ENCODE measurements around the gene IL17RD.

The IL17RD gene

DNA sequence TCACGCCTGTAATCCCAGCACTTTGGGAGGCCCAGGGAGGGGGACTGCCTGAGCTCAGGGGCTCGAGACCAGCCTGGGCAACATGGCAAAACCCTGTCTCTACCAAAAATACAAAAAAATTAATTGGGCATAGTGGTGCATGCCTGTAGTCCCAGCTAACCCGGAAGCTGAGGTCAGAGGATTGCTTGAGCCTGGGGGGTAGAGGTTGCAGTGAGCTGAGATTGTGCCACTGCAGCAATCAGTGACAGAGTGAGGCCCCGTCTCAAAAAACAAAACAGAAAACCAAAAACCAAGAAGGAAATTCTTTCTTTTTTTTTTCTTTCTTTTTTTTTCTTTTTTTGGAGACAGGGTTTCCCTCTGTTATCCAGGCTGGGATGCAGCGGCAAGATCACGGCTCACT lies 101.2 kb downstream of the IL17RD start:
- DNase-seq: no peak

DNA sequence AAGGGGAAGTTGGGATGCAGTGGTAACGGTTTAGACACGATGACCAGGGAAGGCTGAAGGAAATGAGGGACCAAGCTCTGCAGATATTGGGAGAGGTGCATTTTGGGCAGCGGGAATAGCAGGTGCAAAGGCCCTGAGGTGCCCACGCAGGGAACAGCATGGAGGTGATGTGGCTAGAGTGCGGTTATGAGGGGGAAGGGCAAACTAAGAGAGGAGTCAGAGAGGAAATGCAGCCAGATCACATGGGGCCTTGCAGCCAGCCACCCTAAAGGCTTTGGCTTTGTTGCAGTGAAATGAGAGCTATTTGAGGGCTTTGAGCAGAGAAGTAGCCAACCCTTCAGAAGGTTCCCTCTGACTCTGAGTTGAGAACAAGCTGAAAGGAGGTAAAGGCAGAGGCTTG lies 102.1 kb downstream of the IL17RD start:
- no peak for DNase-seq

DNA sequence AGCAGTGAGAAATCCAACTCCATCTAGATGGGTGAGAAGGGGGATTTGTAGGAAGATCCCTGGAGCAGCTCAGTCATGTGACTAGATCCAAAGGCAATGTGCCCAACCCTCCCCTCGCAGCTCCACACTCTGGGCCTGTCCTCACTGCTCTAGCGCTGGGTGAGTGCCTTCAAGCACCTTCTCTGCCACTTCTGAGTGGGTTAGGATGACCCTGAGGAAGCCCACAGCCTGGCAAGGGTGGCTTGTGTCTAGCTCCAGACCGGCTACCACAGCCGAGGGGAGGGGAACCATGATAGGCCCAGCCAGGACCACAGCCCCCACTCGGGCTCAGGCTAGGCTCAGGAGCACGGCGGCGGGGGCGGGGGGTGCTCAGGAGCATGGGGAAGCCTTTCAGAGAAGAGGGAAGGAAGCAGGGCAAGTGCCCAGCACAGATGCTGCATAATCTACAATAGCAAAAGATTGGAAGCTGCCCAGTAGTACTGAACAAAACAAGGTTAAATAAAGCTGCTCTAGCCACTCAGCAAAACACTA lies 103.0 kb downstream of the IL17RD start:
- no peak for DNase-seq

DNA sequence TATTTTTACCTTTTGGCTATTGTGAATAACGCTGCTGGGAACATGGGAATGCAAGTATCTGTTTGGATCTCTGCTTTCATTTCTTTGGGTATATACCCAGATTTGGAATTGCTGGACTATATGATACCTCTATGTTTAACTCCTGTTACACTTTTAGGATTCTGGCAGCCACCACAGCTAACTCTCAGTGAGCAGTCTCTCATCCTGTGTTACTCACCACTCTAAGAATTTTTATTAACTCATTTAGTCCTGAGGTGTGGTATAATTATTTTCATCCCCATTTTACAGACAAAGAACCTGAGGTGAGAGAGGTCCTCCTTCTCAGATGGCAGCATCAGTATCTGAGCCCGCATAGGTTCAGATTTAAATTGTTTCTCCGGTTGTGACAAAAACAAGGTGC lies 103.6 kb downstream of the IL17RD start:
- DNase-seq: no peak

DNA sequence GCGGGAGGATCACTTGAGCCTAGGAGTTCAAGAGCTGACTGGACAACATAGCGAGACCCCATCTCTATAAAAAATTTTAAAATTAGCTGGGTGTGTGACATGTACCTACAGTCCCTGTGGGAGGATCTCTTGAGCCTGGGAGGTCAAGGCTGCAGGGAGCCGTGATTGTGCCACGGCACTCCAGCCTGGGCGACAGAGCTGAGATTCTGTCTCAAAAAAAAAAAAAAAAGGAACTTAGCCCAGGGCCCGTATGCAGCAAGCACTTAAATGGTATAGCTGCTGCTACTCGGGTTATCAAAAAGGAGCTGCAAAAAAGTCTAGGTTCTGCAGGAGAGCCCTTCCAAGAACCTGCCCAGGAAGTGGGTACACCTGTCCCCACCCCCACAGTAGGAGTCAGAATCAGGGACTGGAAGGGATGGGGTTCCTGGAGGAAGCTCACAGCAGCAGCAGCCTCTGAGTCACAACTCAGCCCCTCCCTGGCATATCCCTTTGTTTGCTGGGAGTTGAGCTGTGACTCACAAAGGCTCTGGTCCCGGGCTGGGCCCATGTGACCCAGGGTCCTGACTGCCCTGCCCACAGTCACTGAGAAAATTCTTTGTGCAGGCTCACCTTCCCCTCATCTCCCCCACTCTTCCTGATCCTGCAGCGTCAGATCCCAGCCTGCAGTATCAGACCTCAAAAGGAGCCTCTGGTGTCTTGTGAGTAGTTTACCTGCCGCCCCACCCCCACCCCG lies 104.9 kb downstream of the IL17RD start, which contains the start of gene SPATA12:
Gene SPATA12, plus strand, starts transcription at position 576 of the 733 bp plus-strand sequence. CDS start 13,031 bp downstream, outside the sequence.
- DNase-seq: no peak

DNA sequence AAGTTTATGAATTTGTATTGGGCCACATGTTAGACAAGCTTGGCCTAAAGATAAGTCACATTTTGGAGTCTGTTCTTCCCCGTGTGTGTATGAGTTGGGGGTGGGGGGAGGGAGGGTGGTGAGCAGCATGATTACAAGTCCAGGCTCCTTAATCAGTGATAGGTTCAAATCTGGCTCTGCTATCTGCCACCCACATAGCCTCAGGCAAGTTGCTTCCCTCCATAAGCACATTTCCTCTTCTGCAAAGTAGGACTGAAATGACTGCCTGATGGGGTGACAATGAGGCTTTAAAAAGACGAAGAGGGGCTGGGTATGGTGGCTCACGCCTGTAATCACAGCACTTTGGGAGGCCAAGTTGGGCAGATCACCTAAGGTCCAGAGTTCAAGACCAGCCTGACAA lies 105.7 kb downstream of the IL17RD start:
- no peak for DNase-seq

DNA sequence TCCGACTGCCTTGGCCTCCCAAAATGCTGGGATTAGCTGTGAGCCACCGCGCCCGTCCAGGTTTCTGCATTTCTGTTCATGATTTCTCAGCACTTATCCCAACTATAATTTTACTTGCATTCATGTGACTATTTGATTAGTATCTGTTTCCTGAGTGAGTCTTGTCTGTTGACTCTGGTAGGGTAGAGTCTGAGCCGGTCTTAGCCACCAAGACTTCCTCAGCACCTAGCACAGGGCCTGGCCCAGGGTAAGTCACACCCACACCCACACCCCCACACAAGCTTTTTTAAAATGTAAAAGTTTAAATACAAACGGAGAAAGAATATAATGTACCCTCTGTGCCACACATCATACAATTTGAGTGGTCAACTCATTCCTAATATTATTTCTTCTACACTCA lies 107.8 kb downstream of the IL17RD start:
- no peak for DNase-seq

DNA sequence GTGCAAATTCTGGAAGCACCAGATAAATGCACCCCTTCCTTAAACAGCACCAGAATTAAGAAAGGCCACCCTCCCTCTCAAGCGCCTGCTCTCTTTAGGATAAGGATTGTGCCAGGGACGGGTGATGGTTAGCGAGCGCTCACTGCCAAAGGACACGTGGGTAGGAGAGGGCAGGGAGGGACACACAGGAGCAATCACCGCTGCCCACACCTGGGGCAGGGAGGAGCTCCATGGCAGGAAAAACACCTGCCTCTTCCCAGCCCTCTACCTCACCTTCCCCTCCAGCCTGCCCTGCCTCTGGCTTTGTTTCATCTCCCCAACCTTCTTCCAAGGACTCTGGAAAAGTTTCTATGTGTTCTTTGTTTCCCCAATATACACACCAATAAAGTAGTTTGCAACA lies 112.0 kb downstream of the IL17RD start:
- no peak for DNase-seq

DNA sequence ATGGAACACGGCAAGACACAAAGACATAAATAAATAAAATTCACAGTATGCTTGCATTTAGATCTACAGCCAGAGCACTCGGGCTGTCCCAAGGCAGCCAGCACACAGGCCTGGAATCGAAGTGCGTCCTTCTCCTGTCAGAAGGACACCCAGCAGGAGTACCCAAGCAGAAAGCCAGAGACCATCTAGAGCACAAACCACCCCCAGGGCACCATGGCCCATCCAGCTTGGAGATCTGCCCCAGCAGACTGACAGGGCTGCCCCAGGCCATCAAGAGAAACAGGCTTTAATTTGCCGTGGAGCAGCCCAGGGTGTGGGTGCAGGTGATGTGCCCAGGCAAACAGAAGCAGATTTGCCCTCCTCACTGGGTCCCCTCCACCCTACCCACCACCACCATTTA lies 112.5 kb downstream of the IL17RD start:
- DNase-seq: no peak

DNA sequence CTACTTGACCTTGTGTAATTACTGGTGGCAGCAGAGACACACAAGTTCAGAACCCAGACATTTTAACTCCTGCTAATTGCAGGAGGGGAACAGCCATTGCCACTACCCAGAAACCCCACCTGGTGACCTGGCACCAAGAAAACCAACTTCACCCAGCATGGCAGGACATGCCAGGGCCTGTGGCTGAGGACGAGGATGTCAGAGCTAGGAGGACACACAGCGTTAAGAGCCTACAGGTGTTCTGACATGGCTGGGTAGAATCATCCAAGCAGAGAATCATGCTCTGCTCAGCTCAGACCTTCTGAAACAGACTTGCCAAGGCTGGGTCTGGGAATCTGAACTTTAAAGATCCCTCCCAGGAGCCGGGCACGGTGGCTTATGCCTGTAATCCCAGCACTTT lies 116.4 kb downstream of the IL17RD start:
- DNase-seq: no peak

DNA sequence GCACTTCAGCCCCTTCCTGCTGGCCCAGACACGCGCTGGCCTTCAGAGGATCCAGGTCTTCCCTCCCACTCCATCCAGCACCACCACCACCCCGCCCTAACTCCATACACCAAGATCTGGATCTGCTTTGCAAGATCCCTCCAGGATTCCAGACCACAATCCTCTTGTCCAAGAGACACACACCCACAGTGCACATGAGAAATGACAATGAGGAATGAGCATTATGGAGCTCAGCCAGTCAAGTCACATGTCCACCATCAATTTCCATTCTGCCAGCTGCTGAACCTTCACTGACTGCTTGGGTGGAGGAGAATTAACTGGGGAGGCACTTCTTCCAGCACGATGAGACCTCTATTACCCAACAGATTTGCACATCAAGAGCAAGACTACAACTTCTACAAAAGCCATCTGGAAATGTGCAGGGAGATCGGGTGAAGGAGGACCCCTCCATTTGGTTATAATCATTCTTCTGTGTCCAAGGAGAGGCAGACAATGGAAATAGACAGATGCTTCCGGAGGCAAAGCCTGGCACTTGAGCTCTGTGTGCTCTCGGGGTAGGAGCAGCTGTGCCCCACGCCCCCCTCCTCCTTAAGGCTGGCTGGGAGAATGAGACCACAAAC lies 117.0 kb downstream of the IL17RD start:
- DNase-seq: no peak

DNA sequence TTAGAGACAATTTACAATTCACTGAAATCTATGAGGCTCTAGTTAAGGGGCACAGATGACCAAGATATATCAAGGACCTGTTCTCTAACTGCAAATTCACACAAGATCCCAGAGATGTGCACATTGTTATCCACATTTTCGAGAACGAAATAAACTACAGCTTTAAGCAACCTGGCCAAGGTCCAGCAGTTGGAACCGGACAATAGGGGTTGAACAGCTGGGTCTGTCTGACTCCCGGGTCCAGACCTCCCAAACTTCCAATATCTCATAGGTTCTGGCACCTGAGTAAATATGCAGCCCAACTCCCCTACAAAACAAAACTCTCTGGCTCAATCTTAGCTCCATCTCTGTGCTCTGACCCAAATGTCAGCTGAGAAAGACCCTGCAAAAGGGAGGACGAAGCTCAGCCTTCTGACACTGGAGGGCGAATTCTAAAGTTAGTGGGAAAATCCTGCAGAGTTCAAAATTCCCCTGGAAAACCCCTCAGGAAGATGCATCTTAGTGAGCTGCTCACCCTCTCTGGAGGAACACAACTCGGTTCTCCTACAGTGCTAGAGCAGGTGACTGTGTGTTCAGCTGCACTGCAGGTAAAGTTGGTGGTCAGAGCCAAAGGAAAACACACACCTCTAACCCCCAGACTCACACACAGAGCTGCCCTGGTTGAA lies 118.9 kb downstream of the IL17RD start:
- DNase-seq: no peak

DNA sequence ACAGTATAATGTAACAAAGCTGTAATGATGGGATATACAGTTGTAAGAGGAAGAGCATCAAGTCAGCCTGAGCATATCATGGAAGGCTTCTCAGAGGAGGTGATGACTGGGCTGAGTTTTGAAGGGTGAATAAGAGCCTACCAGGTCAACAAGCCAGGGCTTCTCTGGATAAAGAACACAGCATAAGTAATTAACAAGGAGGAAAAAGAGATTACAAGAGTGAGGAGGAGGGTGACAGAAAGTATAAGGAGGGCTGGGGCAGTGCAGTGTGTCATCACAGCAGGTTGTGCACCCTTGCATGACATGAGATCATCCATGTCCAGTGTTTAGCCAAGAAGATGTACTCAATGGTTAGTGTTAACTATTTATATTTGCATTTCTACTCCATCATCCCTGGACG lies 121.6 kb downstream of the IL17RD start:
- no peak for DNase-seq

DNA sequence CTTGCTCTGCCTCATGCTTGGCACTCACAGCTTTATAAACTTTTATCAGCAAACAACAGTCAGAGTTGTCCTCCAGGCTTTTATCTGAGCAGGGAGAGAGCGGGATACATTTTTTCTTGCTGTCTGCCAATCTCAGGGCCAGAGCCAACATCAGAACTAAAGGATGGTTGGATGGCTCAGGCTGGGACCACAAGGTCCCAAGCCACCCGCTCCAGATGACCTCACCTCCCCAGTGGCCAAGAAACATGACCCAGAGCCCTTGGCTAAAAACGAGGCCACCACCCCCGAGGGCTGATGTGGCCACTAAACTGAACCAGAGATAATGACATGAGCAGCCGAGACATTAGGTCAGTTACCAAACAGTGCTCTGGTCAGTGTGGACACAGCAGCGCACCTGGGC lies 123.5 kb downstream of the IL17RD start:
- no peak for DNase-seq

Measured in activated CD4-positive, alpha-beta T cell treated with anti-CD3 and anti-CD28 coated beads, Interleukin-2, amount 50 U/mL, for 16 hours (primary cell).